ES-I3 (cell line): Measurements from ENCODE around the gene SCAF4.
A peak's percentile ranks its signal among the peaks of the same experiment; 100 is the strongest.
"Not testable (repeated sequence)": the region's sequence is repeated elsewhere in the genome, so short reads cannot be mapped to it uniquely, and the experiment has no call there.

Source experiments
- H3K36me3 ChIP-seq: 2 replicates; pipeline ENCODE4 v1.6.1; 2013; ENCODE audit warnings: mild to moderate bottlenecking, low read length, control low read depth, moderate library complexity; ENCODE audit not compliant: insufficient read depth
- H3K4me1 ChIP-seq: 2 replicates; pipeline ENCODE4 v1.6.1; 2013; ENCODE audit warnings: mild to moderate bottlenecking, control low read depth, low read length; ENCODE audit not compliant: insufficient read depth
- H3K9ac ChIP-seq: 2 replicates; pipeline ENCODE4 v1.6.1; 2013; ENCODE audit warnings: low read depth, mild to moderate bottlenecking, low read length, moderate library complexity
- H3K9me3 ChIP-seq: 2 replicates; pipeline ENCODE4 v1.6.1; 2013; ENCODE audit warnings: mild to moderate bottlenecking, low read length, moderate library complexity; ENCODE audit not compliant: control insufficient read depth, insufficient read depth

The SCAF4 gene

DNA sequence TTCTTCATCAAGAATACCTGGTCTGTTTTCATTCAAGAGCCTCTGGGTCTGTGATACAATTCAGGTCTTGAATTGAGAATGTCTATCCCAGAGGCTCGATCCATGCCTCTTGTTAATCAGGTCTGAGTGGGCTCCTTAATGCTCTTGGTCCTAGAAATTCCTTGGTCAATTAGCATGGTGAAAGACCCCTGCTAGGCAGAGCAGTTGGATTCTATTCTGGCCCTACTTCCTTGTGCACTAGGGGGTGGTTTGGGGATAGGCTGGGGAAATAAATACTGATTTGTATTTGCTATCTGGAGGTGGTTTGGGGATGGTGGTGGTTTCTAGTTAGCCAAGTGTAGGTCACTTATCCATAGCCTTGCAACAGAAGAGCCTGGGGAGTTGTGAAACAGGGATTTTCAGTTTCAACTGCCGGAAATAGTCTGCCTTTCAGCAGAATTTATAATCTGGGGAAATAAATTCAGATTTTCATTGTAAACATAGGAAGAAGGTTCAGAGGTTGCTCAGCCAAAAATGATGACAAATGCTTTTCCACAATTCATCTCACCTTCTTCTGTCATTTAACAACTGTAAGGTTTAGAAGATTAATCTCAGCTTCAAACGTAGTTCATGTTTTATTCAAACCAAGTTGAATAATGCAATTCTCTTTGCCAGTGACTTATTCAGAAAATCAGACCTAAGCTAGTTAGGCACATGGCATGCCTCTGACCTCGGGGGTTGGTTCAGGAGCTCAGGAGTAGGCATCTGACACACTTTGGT lies 22.2 kb upstream of the SCAF4 start:
- Histone ChIP-seq H3K9me3 (no peaks in the 10 kb centered on the region), H3K4me1 (peaks cover 10% of the 10 kb centered on the region), H3K9ac (no peak overlapping the region), H3K36me3 (no peaks in the 10 kb centered on the region)

- Histone ChIP-seq H3K9me3 (no peaks in the 10 kb centered on the region), H3K36me3 (no peaks in the 10 kb centered on the region), H3K9ac (no peak overlapping the region), H3K4me1 (peaks cover 10% of the 10 kb centered on the region)
These were observed 21.0 kb upstream of the SCAF4 start for GRCh38 chr21:31752967-31753366.

DNA sequence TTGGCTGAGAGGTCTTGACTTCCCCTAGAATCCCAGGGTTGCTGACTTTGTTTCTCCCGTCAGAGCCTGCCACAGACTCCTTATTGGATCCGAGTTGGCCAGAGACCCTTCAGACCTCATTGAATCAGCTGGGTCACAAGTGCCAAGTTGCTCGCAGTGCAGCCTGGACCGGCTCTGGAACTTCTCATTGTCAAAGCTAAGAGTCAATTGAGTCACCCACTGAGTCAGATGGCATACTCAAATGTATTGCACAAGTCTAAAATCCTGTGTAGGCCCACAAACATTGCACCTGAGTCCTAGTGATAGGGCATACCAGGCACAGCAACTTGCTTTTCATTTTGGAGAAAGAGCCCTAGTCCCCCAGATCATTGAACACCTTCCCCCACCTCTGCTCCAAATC lies 20.4 kb upstream of the SCAF4 start:
- Histone ChIP-seq H3K36me3 (no peaks in the 10 kb centered on the region), H3K9me3 (no peaks in the 10 kb centered on the region), H3K4me1 (peaks cover 10% of the 10 kb centered on the region), H3K9ac (no peak overlapping the region)

DNA sequence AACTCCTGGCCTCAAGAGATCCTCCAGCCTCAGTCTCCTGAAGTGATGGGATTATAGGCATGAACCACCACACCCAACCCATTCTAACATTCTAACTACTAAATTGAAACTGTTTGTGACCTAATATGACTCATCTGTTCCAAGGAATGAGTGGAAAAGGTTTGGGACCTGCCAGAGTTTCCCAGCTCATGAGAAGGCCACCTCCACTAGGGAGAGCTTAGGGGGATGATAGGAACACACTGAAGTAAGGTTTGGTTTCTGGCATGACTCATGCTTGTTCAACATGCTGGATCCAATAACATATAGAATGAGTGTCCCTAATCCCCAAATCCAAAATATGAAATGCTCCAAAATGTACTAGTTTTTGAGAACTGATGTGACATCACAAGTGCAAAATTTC lies 18.9 kb upstream of the SCAF4 start:
- Histone ChIP-seq H3K4me1 (peaks cover 10% of the 10 kb centered on the region), H3K9ac (no peak overlapping the region), H3K36me3 (no peaks in the 10 kb centered on the region), H3K9me3 (no peaks in the 10 kb centered on the region)

- no peak overlapping the region for H3K9ac ChIP-seq
- H3K36me3 ChIP-seq = no peaks in the 10 kb centered on the region
- H3K4me1 ChIP-seq = no peaks in the 10 kb centered on the region
- H3K9me3 ChIP-seq = no peaks in the 10 kb centered on the region; the same call in 1 of the 2 replicates
These were observed 12.4 kb upstream of the SCAF4 start for GRCh38 chr21:31744182-31744800.

GRCh38 chr21:31743712-31744111 lies 11.8 kb upstream of the SCAF4 start:
- Histone ChIP-seq H3K36me3 (no peaks in the 10 kb centered on the region), H3K9me3 (no peaks in the 10 kb centered on the region; the same call in 1 of the 2 replicates), H3K9ac (no peak overlapping the region), H3K4me1 (no peaks in the 10 kb centered on the region)

DNA sequence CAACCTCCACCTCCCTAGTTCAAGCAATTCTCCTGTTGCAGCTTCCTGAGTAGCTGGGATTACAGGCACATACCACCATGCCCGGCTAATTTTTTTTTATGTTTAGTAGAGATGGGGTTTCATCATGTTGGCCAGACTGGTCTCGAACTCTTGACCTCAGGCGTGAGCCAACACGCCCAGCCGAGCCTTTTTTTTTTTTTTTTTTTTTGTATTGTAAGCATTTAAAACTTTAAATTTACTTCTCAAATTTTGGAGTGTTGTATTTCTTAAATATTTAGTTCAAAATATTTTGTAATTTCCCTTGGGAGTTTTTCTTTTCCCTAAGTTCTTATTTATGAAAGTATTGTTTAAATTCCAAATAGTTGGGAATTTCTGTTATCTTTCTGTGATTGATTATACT lies 9.2 kb upstream of the SCAF4 start:
- Histone ChIP-seq H3K4me1 (no peaks in the 10 kb centered on the region), H3K9ac (no peak overlapping the region)

GRCh38 chr21:31737586-31738397 lies 5.9 kb upstream of the SCAF4 start:
- not testable (repeated sequence) for H3K9ac ChIP-seq, H3K36me3 ChIP-seq, H3K9me3 ChIP-seq
- peaks cover 10% of the 10 kb centered on the region for H3K4me1 ChIP-seq

More for the DNA sequence above, 9.2 kb upstream of the SCAF4 start:
- Histone ChIP-seq H3K36me3 (no peaks in the 10 kb centered on the region), H3K9me3 (no peaks in the 10 kb centered on the region; the same call in 1 of the 2 replicates)

GRCh38 chr21:31735511-31735992 lies 3.6 kb upstream of the SCAF4 start:
- H3K36me3 ChIP-seq = no peaks in the 10 kb centered on the region
- no peaks in the 10 kb centered on the region for H3K9me3 ChIP-seq
- H3K4me1 ChIP-seq = peaks cover 11% of the 10 kb centered on the region
- no peak overlapping the region for H3K9ac ChIP-seq

- Histone ChIP-seq H3K9ac (peak overlapping the region; percentile 77; the same call in 1 of the 2 replicates), H3K36me3 (no peaks in the 10 kb centered on the region), H3K9me3 (no peaks in the 10 kb centered on the region), H3K4me1 (peaks cover 24% of the 10 kb centered on the region)
These were observed 1.7 kb upstream of the SCAF4 start for GRCh38 chr21:31733551-31734149.

DNA sequence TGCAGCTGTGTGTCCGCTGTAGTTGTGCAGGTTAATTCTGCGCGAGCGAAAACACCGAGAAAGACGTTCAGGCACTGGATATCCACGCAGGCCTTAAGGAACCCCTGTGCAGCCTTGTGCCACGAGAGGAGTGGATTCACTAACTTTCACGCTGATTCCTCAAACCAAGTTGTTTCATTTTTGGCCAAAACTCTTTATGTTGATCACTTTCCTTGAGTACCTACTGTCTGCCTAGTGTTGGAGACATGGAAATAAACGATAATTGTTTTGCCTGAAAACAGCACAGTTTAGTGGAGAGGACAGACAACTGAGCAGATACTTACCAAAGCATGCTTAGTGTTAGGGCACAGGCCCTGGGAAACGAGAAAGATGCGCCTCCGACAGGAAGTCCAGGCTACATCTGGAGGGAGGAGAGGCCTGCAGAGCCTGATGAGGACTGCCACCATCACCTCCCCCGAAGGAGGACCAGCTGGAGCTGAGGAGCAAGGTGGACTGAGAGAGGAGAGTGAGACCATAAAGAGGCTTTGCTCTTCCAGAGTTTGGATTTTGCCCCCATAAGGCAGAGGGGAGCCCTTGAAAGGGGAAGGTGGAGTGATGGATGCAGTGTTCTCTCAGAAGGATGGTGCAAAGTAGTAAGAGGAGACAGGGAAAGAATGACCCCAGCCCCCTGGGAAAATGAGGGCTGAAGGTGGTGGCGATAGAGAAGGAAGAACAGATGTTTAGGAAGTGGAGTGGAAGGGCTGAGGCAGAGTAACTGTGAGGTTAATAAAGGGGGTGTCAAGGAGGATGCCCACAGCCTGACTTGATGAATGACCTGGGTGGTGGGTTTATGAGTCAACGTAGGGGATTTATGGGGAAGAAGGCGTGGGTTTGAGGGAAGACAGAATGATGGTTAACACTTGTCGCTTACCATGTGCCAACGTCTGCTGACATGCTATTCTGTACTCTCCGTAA lies 956 bp upstream of the SCAF4 start:
- peaks cover 24% of the 10 kb centered on the region for H3K4me1 ChIP-seq
- H3K36me3 ChIP-seq = no peaks in the 10 kb centered on the region
- peak overlapping the region; percentile 77 for H3K9ac ChIP-seq
- H3K9me3 ChIP-seq = no peaks in the 10 kb centered on the region

DNA sequence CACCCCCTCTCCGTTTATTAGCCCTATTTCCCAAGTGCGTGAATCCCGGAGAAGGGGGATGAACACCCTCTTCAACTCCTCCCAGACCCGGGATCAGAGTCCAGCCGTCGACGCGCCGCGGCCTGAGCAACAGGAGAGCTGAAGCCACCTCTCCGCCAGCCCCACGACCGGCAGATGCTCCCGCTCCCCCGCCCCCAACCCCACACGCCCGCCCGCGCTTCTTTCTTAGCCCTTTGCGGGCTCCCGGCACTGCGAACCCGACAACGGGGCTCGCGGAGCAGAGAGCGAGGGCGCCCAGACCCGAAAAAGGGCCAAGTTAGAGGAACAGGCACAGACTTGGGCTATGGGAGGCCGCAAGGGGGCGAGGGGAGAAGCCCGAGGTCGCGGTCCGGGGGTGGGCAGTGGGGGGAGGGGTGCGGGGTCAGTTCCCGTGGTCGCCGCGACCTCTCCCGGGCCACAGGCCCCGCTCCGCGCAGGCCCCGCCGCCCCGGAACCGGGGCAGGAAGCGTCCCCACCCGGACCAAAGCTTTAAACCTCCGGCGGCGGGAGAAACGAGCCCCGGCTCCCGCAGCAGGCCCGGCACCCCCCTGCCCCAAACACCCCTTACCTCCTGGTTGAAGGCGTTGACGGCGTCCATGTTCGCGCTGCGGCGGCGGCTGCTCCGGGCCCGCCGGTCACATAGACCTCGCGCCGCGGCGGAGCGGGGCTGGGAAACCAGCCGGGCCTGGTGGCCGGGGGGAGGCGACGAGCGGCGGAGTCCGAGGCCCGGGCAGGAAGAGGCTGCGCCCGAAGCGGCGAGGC lies 662 bp downstream of the SCAF4 start:
- Histone ChIP-seq H3K4me1 (peaks cover 24% of the 10 kb centered on the region), H3K36me3 (no peaks in the 10 kb centered on the region)

GRCh38 chr21:31730712-31731055 lies 1.2 kb downstream of the SCAF4 start:
- Histone ChIP-seq H3K9me3 (no peaks in the 10 kb centered on the region), H3K4me1 (peaks cover 24% of the 10 kb centered on the region), H3K9ac (peak overlapping the region; percentile 97), H3K36me3 (no peaks in the 10 kb centered on the region)

More for the DNA sequence above, 662 bp downstream of the SCAF4 start:
- Histone ChIP-seq H3K9me3 (no peaks in the 10 kb centered on the region), H3K9ac (peak overlapping the region; percentile 97)
